Measurements from ENCODE around the gene PERCC1. TPM values are rescaled to one million over a fixed set of nuclear protein-coding genes. Genes with fewer than 3 reads are reported as not detected.

PERCC1 gene
- total RNA-seq, 1 experiment from 2014 or later = not detected

DNA sequence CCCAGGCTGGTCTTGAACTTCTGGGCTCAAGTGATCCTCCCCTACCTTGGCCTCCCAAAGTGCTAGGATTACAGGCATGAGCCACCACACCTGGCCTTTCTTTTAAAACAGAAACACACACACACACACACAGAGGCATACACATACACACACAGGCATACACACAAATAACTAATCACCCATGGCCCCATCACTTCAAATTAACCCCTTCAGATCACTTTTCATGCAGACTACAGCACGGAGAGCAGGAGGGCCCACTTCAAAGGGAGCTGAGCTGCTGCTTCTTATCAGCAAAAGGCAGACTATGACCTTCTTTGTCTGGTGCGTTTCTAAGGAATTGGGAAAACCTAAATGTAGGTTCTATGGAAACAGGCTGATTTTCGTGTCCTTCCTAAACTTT lies 42.1 kb downstream of the PERCC1 start:
- no peak overlapping the region for H3K4me3 ChIP-seq (ENCODE audit: low read depth, low read length, poor library complexity, severe bottlenecking)
- BruUV-seq (replicated peaks) = no TSS peak

DNA sequence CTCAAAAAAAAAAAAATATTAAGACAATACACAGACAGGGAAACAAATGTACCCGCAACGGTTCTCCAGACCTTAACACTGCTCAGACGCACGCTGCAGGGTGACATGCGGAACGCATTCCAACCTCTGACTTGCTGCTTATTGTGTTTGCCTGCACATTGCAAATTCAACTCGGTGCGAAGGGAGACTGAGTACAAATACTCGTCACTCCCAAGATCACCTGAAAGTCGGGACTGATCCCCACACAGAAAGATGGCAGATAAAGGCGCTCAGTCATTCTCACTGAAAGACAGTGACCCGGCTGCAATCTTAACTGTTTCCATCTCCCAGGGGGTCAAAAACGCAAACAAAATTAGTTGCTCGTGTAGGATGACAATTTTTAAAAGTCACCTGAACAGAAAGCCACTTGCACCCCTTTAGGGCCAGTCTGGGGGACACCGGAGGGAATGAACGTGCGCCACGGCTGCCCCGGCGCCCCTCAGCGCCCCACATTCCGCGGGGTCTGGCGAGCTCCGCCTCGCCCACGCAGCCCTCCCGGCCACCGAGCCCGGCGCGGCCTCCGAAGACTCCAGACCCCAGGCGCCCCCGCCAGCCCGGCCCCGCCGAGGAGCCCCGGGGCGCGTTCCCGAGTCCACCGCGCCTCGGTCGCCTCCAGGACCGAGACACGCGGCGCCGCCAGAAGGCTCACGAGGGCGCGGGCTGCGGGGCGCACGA lies 43.4 kb downstream of the PERCC1 start:
- TSS peak; percentile 56 for BruUV-seq (replicated peaks)
- no peak for TF ChIP-seq EZH2 (IDR thresholded peaks at IDR 0.05; ENCODE audit: borderline replicate concordance, low read depth, low read length, poor library complexity, severe bottlenecking)
- TF ChIP-seq, protein P1, sequence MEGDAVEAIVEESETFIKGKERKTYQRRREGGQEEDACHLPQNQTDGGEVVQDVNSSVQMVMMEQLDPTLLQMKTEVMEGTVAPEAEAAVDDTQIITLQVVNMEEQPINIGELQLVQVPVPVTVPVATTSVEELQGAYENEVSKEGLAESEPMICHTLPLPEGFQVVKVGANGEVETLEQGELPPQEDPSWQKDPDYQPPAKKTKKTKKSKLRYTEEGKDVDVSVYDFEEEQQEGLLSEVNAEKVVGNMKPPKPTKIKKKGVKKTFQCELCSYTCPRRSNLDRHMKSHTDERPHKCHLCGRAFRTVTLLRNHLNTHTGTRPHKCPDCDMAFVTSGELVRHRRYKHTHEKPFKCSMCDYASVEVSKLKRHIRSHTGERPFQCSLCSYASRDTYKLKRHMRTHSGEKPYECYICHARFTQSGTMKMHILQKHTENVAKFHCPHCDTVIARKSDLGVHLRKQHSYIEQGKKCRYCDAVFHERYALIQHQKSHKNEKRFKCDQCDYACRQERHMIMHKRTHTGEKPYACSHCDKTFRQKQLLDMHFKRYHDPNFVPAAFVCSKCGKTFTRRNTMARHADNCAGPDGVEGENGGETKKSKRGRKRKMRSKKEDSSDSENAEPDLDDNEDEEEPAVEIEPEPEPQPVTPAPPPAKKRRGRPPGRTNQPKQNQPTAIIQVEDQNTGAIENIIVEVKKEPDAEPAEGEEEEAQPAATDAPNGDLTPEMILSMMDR (conservative IDR thresholded peaks at IDR 0.05; ENCODE audit: low read depth, low read length) = no peak
- H3K36me3 ChIP-seq (ENCODE audit: insufficient read depth, low read length, poor library complexity, severe bottlenecking) = no peaks in the 10 kb centered on the region
- H3K27me3 ChIP-seq (replicated peaks; ENCODE audit: insufficient read depth, low read depth, low read length, poor library complexity) = no peaks in the 10 kb centered on the region
- peak overlapping the region; percentile 85 for H3K4me3 ChIP-seq (ENCODE audit: low read depth, low read length, poor library complexity, severe bottlenecking)
- H3K27ac ChIP-seq (ENCODE audit: low read depth, low read length, poor library complexity, severe bottlenecking) = peak overlapping the region; percentile 96
- intact Hi-C loops (cut with micrococcal nuclease; ENCODE audit: unreplicated experiment) = no loop called here
- ChIA-PET CTCF (interaction anchor here (0.7 kb wide), 1 partner anchor 138 kb away, joined by 4 read pairs; no protein-coding TSS in a partner anchor), POLR2A (ENCODE audit: low non-redundant PET) (no interaction called here)
- H3K4me1 ChIP-seq (ENCODE audit: insufficient read depth, low read length, poor library complexity, severe bottlenecking) = peaks cover 11% of the 10 kb centered on the region
- H3K9me3 ChIP-seq (ENCODE audit: low read depth, low read length, poor library complexity, severe bottlenecking) = no peaks in the 10 kb centered on the region
- DNase-seq (ENCODE audit: low spot score) = no peak

More for the DNA sequence above, 42.1 kb downstream of the PERCC1 start:
- H3K4me1 ChIP-seq (ENCODE audit: insufficient read depth, low read length, poor library complexity, severe bottlenecking) = peaks cover 11% of the 10 kb centered on the region
- H3K27me3 ChIP-seq (replicated peaks; ENCODE audit: insufficient read depth, low read depth, low read length, poor library complexity) = no peaks in the 10 kb centered on the region
- intact Hi-C loops (cut with micrococcal nuclease; ENCODE audit: unreplicated experiment) = no loop called here
- no peaks in the 10 kb centered on the region for H3K9me3 ChIP-seq (ENCODE audit: low read depth, low read length, poor library complexity, severe bottlenecking)
- ChIA-PET CTCF (no interaction called here), POLR2A (ENCODE audit: low non-redundant PET) (no interaction called here)
- H3K27ac ChIP-seq (ENCODE audit: low read depth, low read length, poor library complexity, severe bottlenecking) = no peak overlapping the region
- no peaks in the 10 kb centered on the region for H3K36me3 ChIP-seq (ENCODE audit: insufficient read depth, low read length, poor library complexity, severe bottlenecking)
- no peak for TF ChIP-seq EZH2 (IDR thresholded peaks at IDR 0.05; ENCODE audit: borderline replicate concordance, low read depth, low read length, poor library complexity, severe bottlenecking)
- TF ChIP-seq, protein P1 (conservative IDR thresholded peaks at IDR 0.05; ENCODE audit: low read depth, low read length) = no peak
- no peak for DNase-seq (ENCODE audit: low spot score)

DNA sequence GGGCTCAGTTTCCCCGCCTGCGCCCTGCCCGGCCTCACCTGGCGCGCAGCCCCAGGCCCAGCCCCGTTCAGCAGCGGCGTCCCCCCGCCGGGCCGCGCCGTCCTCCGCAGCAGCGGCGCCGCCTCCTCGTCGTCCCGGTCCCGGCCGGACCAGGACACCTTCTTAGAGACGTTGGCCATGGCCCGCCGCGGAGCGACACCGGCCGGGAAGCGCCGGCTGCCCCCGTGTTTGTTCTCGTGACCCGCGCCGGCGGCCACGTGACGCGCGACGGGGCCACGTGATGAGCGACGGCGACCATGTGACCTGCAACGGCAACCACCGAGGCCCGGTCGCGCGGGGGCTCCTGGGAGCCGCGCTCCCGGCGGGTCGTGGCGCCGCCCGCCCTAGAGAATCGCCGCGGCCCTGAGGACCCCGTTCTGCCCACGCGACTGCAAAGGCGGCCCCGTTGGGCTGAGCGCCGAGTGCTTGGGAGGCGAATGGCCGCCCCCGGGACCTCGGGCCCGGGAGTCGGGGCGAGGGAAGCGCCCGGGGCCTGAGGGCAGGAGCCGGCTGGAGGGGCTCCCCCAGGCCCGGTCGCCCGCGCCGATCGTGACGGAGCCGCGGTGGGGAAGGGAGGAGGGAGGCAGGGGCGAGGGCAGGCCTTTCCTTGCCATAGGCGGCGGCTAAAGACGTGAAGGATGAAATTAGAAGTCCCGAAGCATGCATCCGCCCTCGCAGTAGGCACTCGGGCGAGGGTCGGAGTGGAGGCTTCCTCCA lies 44.1 kb downstream of the PERCC1 start, which contains the start of gene CLCN7:
Gene CLCN7 (minus strand): TSS at position 233 of the 756 bp plus-strand sequence. CDS start 54 bp downstream, at position 179.
- Histone ChIP-seq H3K27me3 (replicated peaks; ENCODE audit: insufficient read depth, low read depth, low read length, poor library complexity) (no peaks in the 10 kb centered on the region), H3K4me1 (ENCODE audit: insufficient read depth, low read length, poor library complexity, severe bottlenecking) (peaks cover 11% of the 10 kb centered on the region), H3K27ac (ENCODE audit: low read depth, low read length, poor library complexity, severe bottlenecking) (peak within 1 kb of the TSS; percentile 96), H3K9me3 (ENCODE audit: low read depth, low read length, poor library complexity, severe bottlenecking) (no peaks in the 10 kb centered on the region), H3K36me3 (ENCODE audit: insufficient read depth, low read length, poor library complexity, severe bottlenecking) (no peaks in the 10 kb centered on the region), H3K4me3 (ENCODE audit: low read depth, low read length, poor library complexity, severe bottlenecking) (peak within 1 kb of the TSS; percentile 85)
- ChIA-PET CTCF (no interaction called here), POLR2A (ENCODE audit: low non-redundant PET) (no interaction called here)
- intact Hi-C loops (cut with micrococcal nuclease; ENCODE audit: unreplicated experiment) = no loop called here
- TF ChIP-seq, protein P1 (conservative IDR thresholded peaks at IDR 0.05; ENCODE audit: low read depth, low read length) = no peak
- no peak for TF ChIP-seq EZH2 (IDR thresholded peaks at IDR 0.05; ENCODE audit: borderline replicate concordance, low read depth, low read length, poor library complexity, severe bottlenecking)
- BruUV-seq (replicated peaks) = no TSS peak
- peak; percentile 89 for DNase-seq (ENCODE audit: low spot score)

Data from A673 (cell line).